ENCODE data around the gene RPL22L1. TPM values are rescaled to one million over a fixed set of nuclear protein-coding genes. Genes with fewer than 3 reads are reported as not detected.

The RPL22L1 gene
- total and polyA plus RNA-seq, 4 donors, result 19.1 to 82.1 (median 40.6) TPM

DNA sequence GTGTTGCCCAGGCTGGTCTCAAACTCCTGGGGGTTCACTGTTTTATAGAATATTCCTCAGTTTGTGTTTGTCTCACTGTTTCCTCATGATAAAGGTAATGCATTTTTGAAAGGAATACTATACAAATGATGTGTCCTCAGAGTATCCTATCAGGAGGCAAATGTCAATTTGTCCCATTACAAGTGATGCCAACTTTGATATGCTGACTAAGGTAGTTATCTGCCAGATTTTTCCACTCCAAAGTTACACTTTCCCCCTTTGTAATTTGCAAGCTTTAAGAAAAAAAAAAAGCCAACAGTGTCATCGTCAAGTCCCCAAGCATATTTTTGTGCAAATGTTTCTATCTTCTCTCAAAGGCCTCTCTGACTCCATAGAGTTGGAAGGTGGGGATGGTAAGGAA is 29.5 kb upstream of the RPL22L1 start:
- Histone ChIP-seq H3K4me1 (ENCODE audit: control insufficient read depth in 4 of 4, insufficient read depth in 4 of 4, low read length in 3 of 4) (no peaks in the 10 kb centered on the region), H3K9ac (ENCODE audit: low read depth in 1 of 2, low read length in 2 of 2) (no peak overlapping the region)
- 50% methylated on average over 1 of the region's 1 CpG for WGBS

DNA sequence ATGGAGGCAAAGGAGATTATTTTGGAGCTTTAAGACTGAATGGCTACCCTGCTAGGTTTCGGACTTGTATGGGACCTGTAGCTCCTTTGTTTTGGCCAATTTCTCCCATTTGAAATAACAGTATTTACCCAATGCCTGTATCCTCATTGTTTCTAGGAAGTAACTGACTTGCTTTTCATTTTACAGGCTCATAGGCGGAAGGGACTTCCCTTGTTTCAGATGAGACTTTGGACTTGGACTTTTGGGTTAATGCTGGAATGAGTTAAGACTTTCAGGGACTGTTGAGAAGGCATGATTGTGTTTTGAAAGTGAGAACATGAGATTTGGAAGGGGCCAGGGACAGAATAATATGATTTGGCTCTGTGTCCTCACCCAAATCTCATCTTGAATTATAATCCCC is 28.0 kb upstream of the RPL22L1 start:
- Histone ChIP-seq H3K27me3 (ENCODE audit: control insufficient read depth in 4 of 4, insufficient read depth in 4 of 4, low read length in 3 of 4) (no peaks in the 10 kb centered on the region), H3K4me3 (ENCODE audit: low read depth in 1 of 3, low read length in 3 of 3) (no peak overlapping the region), H3K36me3 (ENCODE audit: control insufficient read depth in 4 of 4, insufficient read depth in 3 of 4, low read depth in 1 of 4, low read length in 3 of 4) (no peaks in the 10 kb centered on the region), H3K9ac (ENCODE audit: low read depth in 1 of 2, low read length in 2 of 2) (no peak overlapping the region), H3K4me1 (ENCODE audit: control insufficient read depth in 4 of 4, insufficient read depth in 4 of 4, low read length in 3 of 4) (no peaks in the 10 kb centered on the region), H3K27ac (ENCODE audit: low read depth in 1 of 2, low read length in 2 of 2) (no peak overlapping the region), H3K9me3 (ENCODE audit: control insufficient read depth in 4 of 4, low read length in 3 of 4) (no peaks in the 10 kb centered on the region)
- WGBS, result 94% methylated on average over 2 of the region's 2 CpGs
- DNase-seq (ENCODE audit: low spot score), result no peak
- no peak for TF ChIP-seq JUND (IDR thresholded peaks at IDR 0.05)
- TF ChIP-seq, protein P1, sequence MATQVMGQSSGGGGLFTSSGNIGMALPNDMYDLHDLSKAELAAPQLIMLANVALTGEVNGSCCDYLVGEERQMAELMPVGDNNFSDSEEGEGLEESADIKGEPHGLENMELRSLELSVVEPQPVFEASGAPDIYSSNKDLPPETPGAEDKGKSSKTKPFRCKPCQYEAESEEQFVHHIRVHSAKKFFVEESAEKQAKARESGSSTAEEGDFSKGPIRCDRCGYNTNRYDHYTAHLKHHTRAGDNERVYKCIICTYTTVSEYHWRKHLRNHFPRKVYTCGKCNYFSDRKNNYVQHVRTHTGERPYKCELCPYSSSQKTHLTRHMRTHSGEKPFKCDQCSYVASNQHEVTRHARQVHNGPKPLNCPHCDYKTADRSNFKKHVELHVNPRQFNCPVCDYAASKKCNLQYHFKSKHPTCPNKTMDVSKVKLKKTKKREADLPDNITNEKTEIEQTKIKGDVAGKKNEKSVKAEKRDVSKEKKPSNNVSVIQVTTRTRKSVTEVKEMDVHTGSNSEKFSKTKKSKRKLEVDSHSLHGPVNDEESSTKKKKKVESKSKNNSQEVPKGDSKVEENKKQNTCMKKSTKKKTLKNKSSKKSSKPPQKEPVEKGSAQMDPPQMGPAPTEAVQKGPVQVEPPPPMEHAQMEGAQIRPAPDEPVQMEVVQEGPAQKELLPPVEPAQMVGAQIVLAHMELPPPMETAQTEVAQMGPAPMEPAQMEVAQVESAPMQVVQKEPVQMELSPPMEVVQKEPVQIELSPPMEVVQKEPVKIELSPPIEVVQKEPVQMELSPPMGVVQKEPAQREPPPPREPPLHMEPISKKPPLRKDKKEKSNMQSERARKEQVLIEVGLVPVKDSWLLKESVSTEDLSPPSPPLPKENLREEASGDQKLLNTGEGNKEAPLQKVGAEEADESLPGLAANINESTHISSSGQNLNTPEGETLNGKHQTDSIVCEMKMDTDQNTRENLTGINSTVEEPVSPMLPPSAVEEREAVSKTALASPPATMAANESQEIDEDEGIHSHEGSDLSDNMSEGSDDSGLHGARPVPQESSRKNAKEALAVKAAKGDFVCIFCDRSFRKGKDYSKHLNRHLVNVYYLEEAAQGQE (IDR thresholded peaks at IDR 0.05), result no peak
- no peak for TF ChIP-seq SP1 (IDR thresholded peaks at IDR 0.05)
- no peak for TF ChIP-seq RXRA (IDR thresholded peaks at IDR 0.05)
- TF ChIP-seq, protein P2, sequence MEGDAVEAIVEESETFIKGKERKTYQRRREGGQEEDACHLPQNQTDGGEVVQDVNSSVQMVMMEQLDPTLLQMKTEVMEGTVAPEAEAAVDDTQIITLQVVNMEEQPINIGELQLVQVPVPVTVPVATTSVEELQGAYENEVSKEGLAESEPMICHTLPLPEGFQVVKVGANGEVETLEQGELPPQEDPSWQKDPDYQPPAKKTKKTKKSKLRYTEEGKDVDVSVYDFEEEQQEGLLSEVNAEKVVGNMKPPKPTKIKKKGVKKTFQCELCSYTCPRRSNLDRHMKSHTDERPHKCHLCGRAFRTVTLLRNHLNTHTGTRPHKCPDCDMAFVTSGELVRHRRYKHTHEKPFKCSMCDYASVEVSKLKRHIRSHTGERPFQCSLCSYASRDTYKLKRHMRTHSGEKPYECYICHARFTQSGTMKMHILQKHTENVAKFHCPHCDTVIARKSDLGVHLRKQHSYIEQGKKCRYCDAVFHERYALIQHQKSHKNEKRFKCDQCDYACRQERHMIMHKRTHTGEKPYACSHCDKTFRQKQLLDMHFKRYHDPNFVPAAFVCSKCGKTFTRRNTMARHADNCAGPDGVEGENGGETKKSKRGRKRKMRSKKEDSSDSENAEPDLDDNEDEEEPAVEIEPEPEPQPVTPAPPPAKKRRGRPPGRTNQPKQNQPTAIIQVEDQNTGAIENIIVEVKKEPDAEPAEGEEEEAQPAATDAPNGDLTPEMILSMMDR (IDR thresholded peaks at IDR 0.05; ENCODE audit: low read depth, low read length, missing input control), result no peak

More for the DNA sequence above, 29.5 kb upstream of the RPL22L1 start:
- no peaks in the 10 kb centered on the region for H3K36me3 ChIP-seq (ENCODE audit: control insufficient read depth in 4 of 4, insufficient read depth in 3 of 4, low read depth in 1 of 4, low read length in 3 of 4)
- H3K4me3 ChIP-seq (ENCODE audit: low read depth in 1 of 3, low read length in 3 of 3), result no peak overlapping the region
- no peaks in the 10 kb centered on the region for H3K27me3 ChIP-seq (ENCODE audit: control insufficient read depth in 4 of 4, insufficient read depth in 4 of 4, low read length in 3 of 4)
- no peaks in the 10 kb centered on the region for H3K9me3 ChIP-seq (ENCODE audit: control insufficient read depth in 4 of 4, low read length in 3 of 4)
- no peak overlapping the region for H3K27ac ChIP-seq (ENCODE audit: low read depth in 1 of 2, low read length in 2 of 2)
- TF ChIP-seq HNF4A (conservative IDR thresholded peaks at IDR 0.05) (no peak), SP1 (IDR thresholded peaks at IDR 0.05) (no peak), NR2F2 (IDR thresholded peaks at IDR 0.05) (no peak), FOXA1 (IDR thresholded peaks at IDR 0.05) (no peak), GABPA (IDR thresholded peaks at IDR 0.05 in 1 of 2, conservative IDR thresholded peaks at IDR 0.05 in 1 of 2) (no peak), TAF1 (conservative IDR thresholded peaks at IDR 0.05) (no peak), RXRA (IDR thresholded peaks at IDR 0.05) (no peak), FOXA2 (IDR thresholded peaks at IDR 0.05) (no peak), YY1 (IDR thresholded peaks at IDR 0.05) (no peak), HNF4G (IDR thresholded peaks at IDR 0.05) (no peak), EGR1 (IDR thresholded peaks at IDR 0.05; ENCODE audit: low read depth in 2 of 2) (no peak), RAD21 (IDR thresholded peaks at IDR 0.05) (no peak), JUND (IDR thresholded peaks at IDR 0.05) (no peak)
- TF ChIP-seq, protein P3, sequence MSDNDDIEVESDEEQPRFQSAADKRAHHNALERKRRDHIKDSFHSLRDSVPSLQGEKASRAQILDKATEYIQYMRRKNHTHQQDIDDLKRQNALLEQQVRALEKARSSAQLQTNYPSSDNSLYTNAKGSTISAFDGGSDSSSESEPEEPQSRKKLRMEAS (IDR thresholded peaks at IDR 0.05), result no peak
- TF ChIP-seq, protein P4, sequence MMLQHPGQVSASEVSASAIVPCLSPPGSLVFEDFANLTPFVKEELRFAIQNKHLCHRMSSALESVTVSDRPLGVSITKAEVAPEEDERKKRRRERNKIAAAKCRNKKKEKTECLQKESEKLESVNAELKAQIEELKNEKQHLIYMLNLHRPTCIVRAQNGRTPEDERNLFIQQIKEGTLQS (IDR thresholded peaks at IDR 0.05), result no peak
- TF ChIP-seq, protein P5, sequence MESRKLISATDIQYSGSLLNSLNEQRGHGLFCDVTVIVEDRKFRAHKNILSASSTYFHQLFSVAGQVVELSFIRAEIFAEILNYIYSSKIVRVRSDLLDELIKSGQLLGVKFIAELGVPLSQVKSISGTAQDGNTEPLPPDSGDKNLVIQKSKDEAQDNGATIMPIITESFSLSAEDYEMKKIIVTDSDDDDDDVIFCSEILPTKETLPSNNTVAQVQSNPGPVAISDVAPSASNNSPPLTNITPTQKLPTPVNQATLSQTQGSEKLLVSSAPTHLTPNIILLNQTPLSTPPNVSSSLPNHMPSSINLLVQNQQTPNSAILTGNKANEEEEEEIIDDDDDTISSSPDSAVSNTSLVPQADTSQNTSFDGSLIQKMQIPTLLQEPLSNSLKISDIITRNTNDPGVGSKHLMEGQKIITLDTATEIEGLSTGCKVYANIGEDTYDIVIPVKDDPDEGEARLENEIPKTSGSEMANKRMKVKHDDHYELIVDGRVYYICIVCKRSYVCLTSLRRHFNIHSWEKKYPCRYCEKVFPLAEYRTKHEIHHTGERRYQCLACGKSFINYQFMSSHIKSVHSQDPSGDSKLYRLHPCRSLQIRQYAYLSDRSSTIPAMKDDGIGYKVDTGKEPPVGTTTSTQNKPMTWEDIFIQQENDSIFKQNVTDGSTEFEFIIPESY (IDR thresholded peaks at IDR 0.05), result no peak
- TF ChIP-seq, protein P2 (IDR thresholded peaks at IDR 0.05; ENCODE audit: low read depth, low read length, missing input control), result no peak
- TF ChIP-seq, protein P1 (IDR thresholded peaks at IDR 0.05), result no peak
- DNase-seq (ENCODE audit: low spot score), result no peak
